MM.1S (cell line): ENCODE measurements around the gene FGF16.

Experiments used
- DNase-seq: peaks from one replicate; pipeline ENCODE4 v3.0.0-alpha.2; 2015
- H2AFZ ChIP-seq: fragments of 300-600 bp; sonication (generic); 2 replicates; pipeline ENCODE4 v1.6.0; 2016; ENCODE audit warnings: antibody characterized with exemption, low read length
- H3F3A ChIP-seq: fragments of 300-600 bp; sonication (generic); 2 replicates; pipeline ENCODE4 v1.6.1; 2016; ENCODE audit warnings: mild to moderate bottlenecking, antibody characterized with exemption, low read length, moderate library complexity, mixed read lengths; ENCODE audit not compliant: insufficient read depth
- H3K27ac ChIP-seq: fragments of 300-600 bp; sonication (generic); 2 replicates; pipeline ENCODE4 v1.5.1; 2016; ENCODE audit warnings: mild to moderate bottlenecking, low read length
- H3K27me3 ChIP-seq: fragments of 300-600 bp; sonication (generic); replicated peaks from 2 replicates; pipeline ENCODE4 v1.6.0; 2016; ENCODE audit warnings: low read length; ENCODE audit not compliant: insufficient read depth
- H3K36me3 ChIP-seq: fragments of 300-600 bp; sonication (generic); replicated peaks from 2 replicates; pipeline ENCODE4 v1.6.1; 2016; ENCODE audit warnings: mild to moderate bottlenecking, low read length, mixed read lengths; ENCODE audit not compliant: insufficient read depth
- H3K4me1 ChIP-seq: fragments of 300-600 bp; sonication (generic); 2 replicates; pipeline ENCODE4 v1.6.1; 2016; ENCODE audit warnings: low read length, mixed read lengths
- H3K4me2 ChIP-seq: fragments of 300-600 bp; sonication (generic); 2 replicates; pipeline ENCODE4 v1.6.0; 2016; ENCODE audit warnings: low read depth, low read length
- H3K4me3 ChIP-seq: fragments of 300-600 bp; sonication (generic); 2 replicates; pipeline ENCODE4 v1.5.1; 2016; ENCODE audit warnings: low read length, mixed read lengths
- H3K79me2 ChIP-seq: fragments of 300-600 bp; sonication (generic); 2 replicates; pipeline ENCODE4 v1.6.1; 2016; ENCODE audit warnings: mixed run types, low read length, mixed read lengths
- H3K9ac ChIP-seq: fragments of 300-600 bp; sonication (generic); 2 replicates; pipeline ENCODE4 v1.6.1; 2016; ENCODE audit warnings: low read length, mixed read lengths
- H3K9me2 ChIP-seq: fragments of 300-600 bp; sonication (generic); replicated peaks from 2 replicates; pipeline ENCODE4 v1.6.1; 2016; ENCODE audit warnings: mild to moderate bottlenecking, low read length, mixed read lengths; ENCODE audit not compliant: insufficient read depth
- H3K9me3 ChIP-seq: fragments of 300-600 bp; sonication (generic); replicated peaks from 2 replicates; pipeline ENCODE4 v1.6.1; 2016; ENCODE audit warnings: mild to moderate bottlenecking, low read length, mixed read lengths; ENCODE audit not compliant: insufficient read depth
- H4K20me1 ChIP-seq: fragments of 300-600 bp; sonication (generic); 2 replicates; pipeline ENCODE4 v1.6.1; 2016; ENCODE audit warnings: mild to moderate bottlenecking, low read length, moderate library complexity, mixed read lengths; ENCODE audit not compliant: insufficient read depth
- EZH2 ChIP-seq: fragments of 300-600 bp; sonication (generic); optimal IDR thresholded peaks from 2 replicates; pipeline ENCODE3; 2017; ENCODE audit warnings: low read depth, mild to moderate bottlenecking, antibody characterized with exemption, low read length, mixed read lengths
- EZH2phosphoT487 ChIP-seq: fragments of 300-600 bp; sonication (generic); IDR thresholded peaks from 2 replicates; pipeline ENCODE4 v1.6.1; 2018; ENCODE audit warnings: antibody characterized with exemption, low read length
- TF ChIP-seq, protein P1 (sequence below): fragments of 300-600 bp; sonication (generic); IDR thresholded peaks from 2 replicates; pipeline ENCODE4 v1.5.1; 2016; ENCODE audit warnings: antibody characterized with exemption, low read length, mixed read lengths

The FGF16 gene

DNA sequence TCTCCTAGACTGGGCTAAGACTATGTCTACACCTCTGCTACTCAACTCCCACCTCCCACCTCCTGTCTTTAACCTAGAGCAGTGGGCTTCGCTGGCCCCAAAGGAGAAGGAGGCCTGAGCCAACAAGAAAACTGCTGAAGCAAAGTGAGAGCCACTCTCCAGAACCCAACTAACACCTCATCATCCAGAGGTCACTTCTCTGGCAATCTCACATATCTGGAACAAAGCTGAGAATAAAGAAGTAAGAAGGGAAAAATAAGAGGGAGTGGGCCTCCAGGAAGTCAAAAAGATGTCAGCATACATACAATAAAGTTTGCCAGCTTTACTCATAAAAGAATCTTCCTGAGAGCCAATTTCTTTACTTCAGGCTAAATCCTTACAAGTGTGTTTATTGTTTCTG lies 18.6 kb upstream of the FGF16 start:
- H3K27me3 ChIP-seq, result no peaks in the 10 kb centered on the region
- no peaks in the 10 kb centered on the region for H3K9me2 ChIP-seq
- no peaks in the 10 kb centered on the region for H3K4me1 ChIP-seq
- no peaks in the 10 kb centered on the region for H3K36me3 ChIP-seq
- H4K20me1 ChIP-seq, result no peaks in the 10 kb centered on the region
- H2AFZ ChIP-seq, result no peak overlapping the region
- no peaks in the 10 kb centered on the region for H3K9me3 ChIP-seq
- TF ChIP-seq EZH2 (no peak), EZH2phosphoT487 (no peak)
- TF ChIP-seq, protein P1, sequence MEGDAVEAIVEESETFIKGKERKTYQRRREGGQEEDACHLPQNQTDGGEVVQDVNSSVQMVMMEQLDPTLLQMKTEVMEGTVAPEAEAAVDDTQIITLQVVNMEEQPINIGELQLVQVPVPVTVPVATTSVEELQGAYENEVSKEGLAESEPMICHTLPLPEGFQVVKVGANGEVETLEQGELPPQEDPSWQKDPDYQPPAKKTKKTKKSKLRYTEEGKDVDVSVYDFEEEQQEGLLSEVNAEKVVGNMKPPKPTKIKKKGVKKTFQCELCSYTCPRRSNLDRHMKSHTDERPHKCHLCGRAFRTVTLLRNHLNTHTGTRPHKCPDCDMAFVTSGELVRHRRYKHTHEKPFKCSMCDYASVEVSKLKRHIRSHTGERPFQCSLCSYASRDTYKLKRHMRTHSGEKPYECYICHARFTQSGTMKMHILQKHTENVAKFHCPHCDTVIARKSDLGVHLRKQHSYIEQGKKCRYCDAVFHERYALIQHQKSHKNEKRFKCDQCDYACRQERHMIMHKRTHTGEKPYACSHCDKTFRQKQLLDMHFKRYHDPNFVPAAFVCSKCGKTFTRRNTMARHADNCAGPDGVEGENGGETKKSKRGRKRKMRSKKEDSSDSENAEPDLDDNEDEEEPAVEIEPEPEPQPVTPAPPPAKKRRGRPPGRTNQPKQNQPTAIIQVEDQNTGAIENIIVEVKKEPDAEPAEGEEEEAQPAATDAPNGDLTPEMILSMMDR, result no peak
- H3K9ac ChIP-seq, result no peak overlapping the region
- no peaks in the 10 kb centered on the region for H3F3A ChIP-seq
- no peak overlapping the region for H3K27ac ChIP-seq
- H3K4me3 ChIP-seq, result no peak overlapping the region
- no peak overlapping the region for H3K4me2 ChIP-seq
- H3K79me2 ChIP-seq, result no peaks in the 10 kb centered on the region
- DNase-seq, result no peak

DNA sequence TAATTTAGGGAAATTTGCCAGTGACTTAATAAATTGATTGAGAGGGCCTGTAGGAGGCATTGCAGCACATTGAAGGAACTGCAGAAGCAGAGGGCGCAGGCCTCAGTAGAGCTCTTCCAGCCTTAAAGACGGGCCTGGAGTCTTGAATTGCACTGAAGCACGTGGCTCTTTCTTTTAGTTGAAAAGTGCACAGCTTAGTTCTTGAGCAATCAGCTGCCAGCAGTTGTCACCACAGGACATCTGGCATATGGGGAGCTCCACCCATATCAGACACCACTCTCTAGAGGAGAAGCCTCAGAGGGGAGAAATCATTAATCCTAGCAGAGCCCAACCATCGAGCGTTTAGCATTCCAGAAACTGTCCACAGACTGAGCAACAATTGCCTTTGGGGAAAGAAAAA lies 16.0 kb upstream of the FGF16 start:
- no peaks in the 10 kb centered on the region for H4K20me1 ChIP-seq
- no peak overlapping the region for H3K4me3 ChIP-seq
- no peak overlapping the region for H3K4me2 ChIP-seq
- H3K36me3 ChIP-seq, result no peaks in the 10 kb centered on the region
- H3K9me2 ChIP-seq, result no peaks in the 10 kb centered on the region
- H3K9me3 ChIP-seq, result no peaks in the 10 kb centered on the region
- no peaks in the 10 kb centered on the region for H3K4me1 ChIP-seq
- TF ChIP-seq EZH2phosphoT487 (no peak), EZH2 (no peak)
- no peaks in the 10 kb centered on the region for H3K27me3 ChIP-seq
- no peak overlapping the region for H3K9ac ChIP-seq
- H3K79me2 ChIP-seq, result no peaks in the 10 kb centered on the region
- no peak for DNase-seq
- no peak overlapping the region for H2AFZ ChIP-seq
- H3K27ac ChIP-seq, result no peak overlapping the region
- no peaks in the 10 kb centered on the region for H3F3A ChIP-seq

DNA sequence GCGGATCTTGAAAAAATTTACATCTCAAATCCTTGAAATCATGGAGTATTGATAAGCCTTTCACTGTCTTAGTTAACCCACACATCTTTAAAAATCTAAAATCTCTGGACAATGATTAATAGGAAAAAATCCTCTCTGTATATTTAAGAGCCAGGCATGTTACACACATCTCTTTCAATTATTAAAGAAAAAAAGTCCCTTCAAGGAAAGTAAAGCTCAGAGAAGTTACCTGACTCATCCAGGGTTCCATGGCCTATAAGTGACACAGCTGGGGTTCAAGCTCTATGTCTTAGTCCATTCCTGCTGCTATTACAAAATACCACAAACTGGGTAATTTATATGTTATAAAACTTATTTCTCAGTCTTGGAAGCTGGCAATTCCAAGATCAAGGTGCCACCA lies 14.2 kb upstream of the FGF16 start:
- H3K9me2 ChIP-seq, result no peaks in the 10 kb centered on the region
- H2AFZ ChIP-seq, result no peak overlapping the region
- TF ChIP-seq EZH2phosphoT487 (no peak), EZH2 (no peak)
- TF ChIP-seq, protein P1, result no peak
- no peaks in the 10 kb centered on the region for H3F3A ChIP-seq
- H3K9ac ChIP-seq, result no peak overlapping the region
- no peak overlapping the region for H3K4me2 ChIP-seq
- H3K79me2 ChIP-seq, result no peaks in the 10 kb centered on the region
- no peak overlapping the region for H3K27ac ChIP-seq
- H3K27me3 ChIP-seq, result no peaks in the 10 kb centered on the region
- H3K4me1 ChIP-seq, result no peaks in the 10 kb centered on the region
- H4K20me1 ChIP-seq, result no peaks in the 10 kb centered on the region
- no peak overlapping the region for H3K4me3 ChIP-seq
- DNase-seq, result no peak
- no peaks in the 10 kb centered on the region for H3K9me3 ChIP-seq
- H3K36me3 ChIP-seq, result no peaks in the 10 kb centered on the region

DNA sequence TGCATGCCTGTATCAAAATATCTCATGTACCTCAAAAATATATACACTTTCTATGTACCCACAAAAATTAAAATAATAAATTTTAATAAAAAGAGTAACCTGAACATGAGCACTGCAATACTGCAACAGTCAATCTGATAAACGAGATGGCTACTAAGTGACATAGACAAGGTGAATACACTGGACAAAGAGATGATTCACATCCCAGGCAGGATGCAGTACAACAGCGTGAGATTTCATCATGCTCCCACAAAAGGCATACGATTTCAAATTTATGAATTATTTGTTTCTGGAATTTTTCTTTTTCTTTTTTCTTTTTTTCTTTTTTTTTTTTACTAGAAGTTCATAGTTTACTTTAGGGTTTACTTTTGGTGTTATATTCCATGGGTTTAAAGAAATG lies 12.2 kb upstream of the FGF16 start:
- H4K20me1 ChIP-seq, result no peaks in the 10 kb centered on the region
- H3K9ac ChIP-seq, result no peak overlapping the region
- H3K4me3 ChIP-seq, result no peak overlapping the region
- H3K9me3 ChIP-seq, result no peaks in the 10 kb centered on the region
- H3K9me2 ChIP-seq, result no peaks in the 10 kb centered on the region
- no peaks in the 10 kb centered on the region for H3K27me3 ChIP-seq
- no peak for DNase-seq
- H3F3A ChIP-seq, result no peaks in the 10 kb centered on the region
- H3K36me3 ChIP-seq, result no peaks in the 10 kb centered on the region
- H3K27ac ChIP-seq, result no peak overlapping the region
- TF ChIP-seq, protein P1, result no peak
- no peak for TF ChIP-seq EZH2
- TF ChIP-seq EZH2phosphoT487, result no peak
- no peak overlapping the region for H3K4me2 ChIP-seq
- H3K79me2 ChIP-seq, result no peaks in the 10 kb centered on the region
- H2AFZ ChIP-seq, result no peak overlapping the region
- no peaks in the 10 kb centered on the region for H3K4me1 ChIP-seq
